GM21390 (cell line): ENCODE data around the gene ZNF33B.
"Not testable (repeated sequence)": the region's sequence is repeated elsewhere in the genome, so short reads cannot be mapped to it uniquely, and the experiment has no call there.

ENCODE experiments used
- ATAC-seq: cut with Tn5 transposase; IDR thresholded peaks from one replicate; pipeline ENCODE4 v1.9.1; 2021; ENCODE audit not compliant: unreplicated experiment

Gene ZNF33B

GRCh38 chr10:42618424-42618823, 19.9 kb downstream of the ZNF33B start:
- ATAC-seq: no peak

GRCh38 chr10:42615419-42615818, 23.0 kb downstream of the ZNF33B start:
- ATAC-seq: no peak

- no peak for ATAC-seq
Observed at GRCh38 chr10:42609872-42610271, 28.5 kb downstream of the ZNF33B start.

- ATAC-seq: no peak
Observed at GRCh38 chr10:42598249-42598873, 40.0 kb downstream of the ZNF33B start.

GRCh38 chr10:42596196-42596595, 42.2 kb downstream of the ZNF33B start:
- ATAC-seq: no peak

GRCh38 chr10:42594246-42594650, 44.1 kb downstream of the ZNF33B start:
- no peak for ATAC-seq

- ATAC-seq: no peak
Observed at GRCh38 chr10:42593284-42593683, 45.1 kb downstream of the ZNF33B start.

- no peak for ATAC-seq
Observed at GRCh38 chr10:42583828-42584227, 54.5 kb downstream of the ZNF33B start.

- ATAC-seq: no peak
Observed at GRCh38 chr10:42578019-42578418, 60.4 kb downstream of the ZNF33B start.

- no peak for ATAC-seq
Observed at GRCh38 chr10:42576338-42576737, 62.0 kb downstream of the ZNF33B start.

GRCh38 chr10:42574336-42574735, 64.0 kb downstream of the ZNF33B start:
- no peak for ATAC-seq

GRCh38 chr10:42556931-42557330, 81.4 kb downstream of the ZNF33B start:
- no peak for ATAC-seq

GRCh38 chr10:42553576-42553975, 84.8 kb downstream of the ZNF33B start:
- not testable (repeated sequence) for ATAC-seq

GRCh38 chr10:42553064-42553407, 85.3 kb downstream of the ZNF33B start:
- peak; percentile 26 for ATAC-seq

GRCh38 chr10:42552188-42553063, 85.9 kb downstream of the ZNF33B start:
- peak; percentile 91 for ATAC-seq

GRCh38 chr10:42551582-42552187, 86.7 kb downstream of the ZNF33B start:
- ATAC-seq: no peak

- ATAC-seq: no peak
Observed at GRCh38 chr10:42549851-42550250, 88.5 kb downstream of the ZNF33B start.

- ATAC-seq: no peak
Observed at GRCh38 chr10:42548254-42548653, 90.1 kb downstream of the ZNF33B start.

- ATAC-seq: no peak
Observed at GRCh38 chr10:42544945-42545344, 93.4 kb downstream of the ZNF33B start.

GRCh38 chr10:42543840-42544372, 94.5 kb downstream of the ZNF33B start:
- no peak for ATAC-seq
